IMR-90 (cell line): ENCODE measurements around the gene USP20. TPM values are rescaled to one million over a fixed set of nuclear protein-coding genes. Genes with fewer than 3 reads are reported as not detected.

Experiments
- ATAC-seq: fragments of 200-7000 bp; cut with Tn5 transposase; 2 replicates; pipeline ENCODE4 v1.9.1; 2020; ENCODE audit warnings: low read depth, mild to moderate bottlenecking, moderate library complexity
- BruUV-seq: library from RNA; stranded (reverse); fragments of 400-500 nt; replicated peaks from 2 replicates; lab custom pipeline; 2021; lab: Mats Ljungman, UMichigan
- CTCF ChIA-PET: fragments of 300-600 bp; formaldehyde crosslinking; extraction: SDS; loops from one replicate; lab custom pipeline; 2021; ENCODE audit warnings: antibody characterized with exemption; lab: Yijun Ruan, JAX
- POLR2A ChIA-PET: fragments of 300-600 bp; sonication (Branson Sonifier 250); formaldehyde crosslinking; loops from one replicate; lab custom pipeline; 2022; ENCODE audit warnings: antibody characterized with exemption; ENCODE audit not compliant: unreplicated experiment; lab: Charles Lee
- DNase-seq: peaks from one replicate; pipeline ENCODE4 v3.0.0; 2013
- H2AFZ ChIP-seq: replicated peaks from 2 replicates; pipeline ENCODE3; 2013; ENCODE audit warnings: low read length, mild to moderate bottlenecking; ENCODE audit not compliant: poor library complexity
- H2AK5ac ChIP-seq: 2 replicates; pipeline ENCODE4 v1.6.1; 2013; ENCODE audit warnings: low read depth, low read length, inconsistent platforms
- H2AK9ac ChIP-seq: replicated peaks from 2 replicates; pipeline ENCODE3; 2013; ENCODE audit warnings: mild to moderate bottlenecking, low read depth, low read length, moderate library complexity; ENCODE audit not compliant: poor library complexity
- H2BK120ac ChIP-seq: 2 replicates; pipeline ENCODE4 v1.6.1; 2013; ENCODE audit warnings: low read depth, low read length, inconsistent platforms
- H2BK15ac ChIP-seq: 3 replicates; pipeline ENCODE4 v1.6.1; 2013; ENCODE audit warnings: low read depth, low read length, inconsistent platforms
- H2BK20ac ChIP-seq: 2 replicates; pipeline ENCODE4 v1.6.1; 2013; ENCODE audit warnings: low read depth, mild to moderate bottlenecking, inconsistent platforms, low read length, moderate library complexity
- H2BK5ac ChIP-seq: 2 replicates; pipeline ENCODE4 v1.6.1; 2013; ENCODE audit warnings: mild to moderate bottlenecking, low read depth, low read length, inconsistent platforms; ENCODE audit not compliant: poor library complexity, severe bottlenecking
- H3K14ac ChIP-seq: replicated peaks from 2 replicates; pipeline ENCODE4 v1.6.1; 2013; ENCODE audit warnings: low read depth, low read length, inconsistent platforms
- H3K18ac ChIP-seq: 2 replicates; pipeline ENCODE4 v1.6.1; 2013; ENCODE audit warnings: low read depth, low read length, control low read depth
- H3K23ac ChIP-seq: 2 replicates; pipeline ENCODE4 v1.6.1; 2013; ENCODE audit warnings: low read depth, low read length, inconsistent platforms
- H3K27ac ChIP-seq: 2 replicates; pipeline ENCODE4 v1.5.1; 2013; ENCODE audit warnings: mild to moderate bottlenecking, control low read depth, low read length; ENCODE audit not compliant: insufficient read depth
- H3K27me3 ChIP-seq: 2 replicates; pipeline ENCODE4 v1.6.1; 2013; ENCODE audit warnings: low read length; ENCODE audit not compliant: control insufficient read depth, insufficient read depth
- H3K36me3 ChIP-seq: 2 replicates; pipeline ENCODE4 v1.6.1; 2013; ENCODE audit warnings: low read length, mixed read lengths; ENCODE audit not compliant: control insufficient read depth, insufficient read depth
- H3K4ac ChIP-seq: 2 replicates; pipeline ENCODE4 v1.6.1; 2013; ENCODE audit warnings: low read depth, low read length, inconsistent platforms
- H3K4me1 ChIP-seq: 2 replicates; pipeline ENCODE4 v1.6.1; 2013; ENCODE audit warnings: low read length, mixed read lengths; ENCODE audit not compliant: control insufficient read depth, insufficient read depth
- H3K4me2 ChIP-seq: 2 replicates; pipeline ENCODE4 v1.6.1; 2013; ENCODE audit warnings: low read depth, mild to moderate bottlenecking, control low read depth, low read length, moderate library complexity
- H3K4me3 ChIP-seq: 2 replicates; pipeline ENCODE4 v1.5.1; 2013; ENCODE audit warnings: low read depth, mild to moderate bottlenecking, control low read depth, low read length, moderate library complexity; ENCODE audit not compliant: insufficient read depth
- H3K56ac ChIP-seq: 2 replicates; pipeline ENCODE4 v1.6.1; 2013; ENCODE audit warnings: low read length, inconsistent platforms; ENCODE audit not compliant: insufficient read depth; ENCODE audit errors: extremely low read depth
- H3K79me1 ChIP-seq, 2 experiments: 2 replicates each; pipeline ENCODE4 v1.6.1; 2013; ENCODE audit warnings: low read length in 2 of 2, inconsistent platforms in 1 of 2, low read depth in 1 of 2
- H3K9ac ChIP-seq: 2 replicates; pipeline ENCODE4 v1.6.1; 2013; ENCODE audit warnings: low read depth, low read length, control low read depth
- H3K9me1 ChIP-seq: 2 replicates; pipeline ENCODE4 v1.6.1; 2013; ENCODE audit warnings: low read length, inconsistent platforms; ENCODE audit not compliant: insufficient read depth
- H3K9me3 ChIP-seq: 2 replicates; pipeline ENCODE4 v1.6.1; 2013; ENCODE audit warnings: low read length; ENCODE audit not compliant: control insufficient read depth, insufficient read depth
- H4K20me1 ChIP-seq: 2 replicates; pipeline ENCODE4 v1.6.1; 2013; ENCODE audit warnings: low read length, inconsistent platforms; ENCODE audit not compliant: insufficient read depth
- H4K5ac ChIP-seq: 2 replicates; pipeline ENCODE4 v1.6.1; 2013; ENCODE audit warnings: mild to moderate bottlenecking, low read depth, low read length, control low read depth
- H4K8ac ChIP-seq, 2 experiments: 2 replicates each; pipeline ENCODE4 v1.6.1; 2013; ENCODE audit warnings: low read depth in 2 of 2, low read length in 2 of 2, control low read depth in 1 of 2, inconsistent platforms in 1 of 2
- H4K91ac ChIP-seq: 2 replicates; pipeline ENCODE4 v1.6.1; 2013; ENCODE audit warnings: low read depth, low read length, inconsistent platforms; ENCODE audit not compliant: insufficient read depth
- BHLHE40 ChIP-seq: fragments of 150-350 bp; IDR thresholded peaks from 2 replicates; pipeline ENCODE4 v1.6.1; 2016; ENCODE audit warnings: mild to moderate bottlenecking, low read depth, low read length
- RCOR1 ChIP-seq: IDR thresholded peaks from 2 replicates; pipeline ENCODE4 v1.6.1; 2012; ENCODE audit warnings: mild to moderate bottlenecking, low read length, improper control_type of control experiment; ENCODE audit not compliant: insufficient replicate concordance
- WGBS, 2 experiments: methylation state at CpG; one replicate each; pipeline versions ENCODE4 v1.1.5 to v1.1.7; 2013; ENCODE audit warnings: missing lambda C conversion rate in 2 of 2; ENCODE audit not compliant: insufficient read length in 1 of 2; ENCODE audit errors: extremely low coverage in 2 of 2; 5-methylcytosine and 5-hydroxymethylcytosine counted together
- dilution Hi-C: fragments of 300-500 bp; cut with HindIII; formaldehyde crosslinking; loops from one replicate; pipeline ENCODE4 v1.14.3; 2018; ENCODE audit warnings: low sequenced_read_pairs; ENCODE audit not compliant: unreplicated experiment
- in situ Hi-C: fragments of 300-500 bp; cut with MboI; formaldehyde crosslinking; loops from 3 replicates; pipeline ENCODE4 v1.14.3; 2019; ENCODE audit warnings: low sequenced_read_pairs, inconsistent platforms, mixed read lengths
- intact Hi-C: fragments of 100-400 bp; cut with micrococcal nuclease; formaldehyde crosslinking; loops from 2 replicates; pipeline ENCODE4 v1.10.0; 2022
- polyA plus RNA-seq, 3 experiments: library from polyadenylated mRNA; depleted of rRNA; stranded (reverse); fragments of >200 nt; gene quantifications; 2 replicates each; pipeline ENCODE4 v1.2.3, GENCODE V29; 2012; ENCODE audit warnings: low replicate concordance in 1 of 3
- total RNA-seq: library from RNA; depleted of rRNA; stranded (reverse); fragments of >200 nt; gene quantifications from 2 replicates; pipeline ENCODE4 v1.2.3, GENCODE V29; 2012

USP20 gene
- total and polyA plus RNA-seq, 2 of the 4 experiments (the other 2 are of a cell fraction): 3.8 to 21.6 TPM

GRCh38 chr9:129898185-129898584 lies 62.9 kb downstream of the USP20 start:
- intact Hi-C loops: no loop called here
- H3K56ac ChIP-seq: no peak overlapping the region
- H3K9ac ChIP-seq: no peak overlapping the region
- ChIA-PET POLR2A (no interaction called here), CTCF (interaction anchor here (0.6 to 0.7 kb wide), 3 partner anchors 15 to 107 kb away, joined by 3 read pairs; no protein-coding TSS in a partner anchor)
- H4K20me1 ChIP-seq: no peaks in the 10 kb centered on the region
- H3K4me1 ChIP-seq: no peaks in the 10 kb centered on the region
- no peaks in the 10 kb centered on the region for H3K9me1 ChIP-seq
- no peaks in the 10 kb centered on the region for H3K79me1 ChIP-seq
- dilution Hi-C loops: no loop called here
- H2BK20ac ChIP-seq: no peak overlapping the region
- no peak overlapping the region for H3K23ac ChIP-seq
- H2AFZ ChIP-seq: no peak overlapping the region
- no peak overlapping the region for H3K4me3 ChIP-seq
- H4K91ac ChIP-seq: no peak overlapping the region
- H2BK5ac ChIP-seq: no peak overlapping the region
- no peak overlapping the region for H2AK5ac ChIP-seq
- no peaks in the 10 kb centered on the region for H3K27me3 ChIP-seq
- ATAC-seq (no peak), DNase-seq (no peak)
- no peak overlapping the region for H4K5ac ChIP-seq
- H3K18ac ChIP-seq: no peak overlapping the region
- H3K4me2 ChIP-seq: no peak overlapping the region
- WGBS, 2 experiments: 91% methylated on average over 5 of the region's 8 CpGs; no CpG with 5 or more reads in 1 of the 2 experiments
- H2BK120ac ChIP-seq: no peak overlapping the region
- TF ChIP-seq RCOR1 (no peak), BHLHE40 (no peak)
- H3K14ac ChIP-seq: no peak overlapping the region
- peaks cover 29% of the 10 kb centered on the region for H3K36me3 ChIP-seq
- H2AK9ac ChIP-seq: no peak overlapping the region
- H3K4ac ChIP-seq: no peak overlapping the region
- no peaks in the 10 kb centered on the region for H3K9me3 ChIP-seq
- no peak overlapping the region for H2BK15ac ChIP-seq
- BruUV-seq: no TSS peak
- in situ Hi-C loops: loop anchor here (25.0 kb wide), 1 partner anchor 164 kb away; the partner anchor contains the start of gene GPR107
- H4K8ac ChIP-seq: no peak overlapping the region
- no peak overlapping the region for H3K27ac ChIP-seq
